NT2/D1 (cell line): ENCODE measurements around the gene PCNX1.

Experiments
- SUZ12 ChIP-seq: IDR thresholded peaks from 2 replicates; pipeline ENCODE4 v1.6.1; 2011; ENCODE audit not compliant: insufficient read length, insufficient read depth; ENCODE audit errors: extremely low read depth
- YY1 ChIP-seq: IDR thresholded peaks from 2 replicates; pipeline ENCODE4 v1.6.1; 2011; ENCODE audit not compliant: insufficient read length, insufficient read depth
- ZNF274 ChIP-seq: IDR thresholded peaks from 2 replicates; pipeline ENCODE4 v1.6.1; 2011; ENCODE audit warnings: mild to moderate bottlenecking, low read depth, low read length

DNA sequence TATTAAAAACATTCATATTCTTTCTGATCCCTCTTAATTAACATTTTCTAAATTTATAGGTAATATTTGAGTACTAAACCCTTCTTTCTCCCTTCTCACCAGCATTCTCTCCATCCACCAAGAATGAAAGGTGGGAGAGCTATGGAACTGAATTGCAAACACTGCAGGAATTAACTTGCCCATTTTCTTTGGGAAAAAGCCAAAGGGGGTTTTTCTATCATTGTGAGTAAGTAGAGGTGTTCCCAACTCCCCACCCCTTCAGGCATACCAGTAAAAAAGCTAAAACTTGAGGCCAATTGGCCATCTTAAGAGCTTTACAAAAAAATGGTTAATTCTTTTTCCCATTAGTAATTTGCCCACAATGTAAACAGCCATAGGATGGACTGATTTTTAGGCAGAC lies 23.7 kb downstream of the PCNX1 start:
- no peak for TF ChIP-seq YY1
- no peak for TF ChIP-seq ZNF274
- TF ChIP-seq SUZ12, result no peak
